Activated CD4-positive, alpha-beta T cell treated with anti-CD3 and anti-CD28 coated beads, Interleukin-2, Interleukin-6, amounts not matched to agents 100 ng/mL and 50 ng/mL, durations not matched to agents 16 hours and 8 hours (primary cell): ENCODE data around the gene CCDC50.

Source experiments
- DNase-seq: peaks from one replicate; pipeline ENCODE4 v3.0.0-alpha.2; 2020

Gene CCDC50

DNA sequence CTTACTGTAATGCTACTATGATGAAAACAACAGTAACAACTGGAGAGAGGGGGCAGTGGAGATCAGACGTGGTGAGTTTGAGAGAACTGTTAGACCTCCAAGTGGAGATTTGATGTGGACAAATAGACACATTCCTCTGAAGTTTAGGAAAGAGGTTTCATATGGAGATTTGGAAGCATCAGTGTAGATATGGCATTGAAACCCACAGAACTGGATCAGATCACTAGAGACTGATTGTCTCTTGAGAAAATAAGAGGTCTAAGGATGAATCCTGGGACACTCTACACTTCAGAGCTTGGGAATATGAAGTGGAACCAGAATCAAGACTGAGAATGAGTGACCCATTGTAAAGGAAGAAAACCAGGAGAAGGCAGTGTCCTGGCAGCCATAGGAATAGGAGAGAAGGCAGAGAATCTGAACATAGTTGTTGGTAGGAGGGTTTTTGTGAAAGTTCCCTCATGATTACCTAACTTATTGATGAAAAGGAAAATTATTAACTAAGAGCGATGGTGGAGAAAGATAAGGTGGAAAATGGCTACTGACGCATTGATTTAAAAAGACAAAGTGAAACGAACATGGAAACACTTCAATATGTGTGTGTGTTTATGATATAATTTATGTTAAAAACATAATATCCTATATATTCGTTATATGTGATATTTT lies 102.1 kb downstream of the CCDC50 start:
- no peak for DNase-seq

DNA sequence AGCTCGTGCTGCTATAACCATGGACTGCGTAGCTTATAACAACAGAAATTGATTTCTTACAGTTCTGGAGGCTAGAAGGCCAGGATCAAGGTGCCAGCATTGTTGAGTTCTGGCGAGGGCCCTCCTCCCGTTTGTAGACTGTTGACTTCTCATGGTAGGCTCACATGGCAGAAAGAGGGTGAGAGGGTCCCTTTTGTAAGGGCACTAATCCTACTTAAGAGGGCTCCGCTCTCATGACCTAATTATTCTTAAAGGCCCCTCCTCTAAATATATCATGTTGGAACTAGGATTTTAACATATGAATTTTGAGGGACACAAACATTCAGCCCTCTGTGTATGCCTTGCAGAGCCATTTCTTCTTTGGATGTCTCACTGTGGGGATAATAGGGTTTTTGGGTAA lies 103.0 kb downstream of the CCDC50 start:
- no peak for DNase-seq

DNA sequence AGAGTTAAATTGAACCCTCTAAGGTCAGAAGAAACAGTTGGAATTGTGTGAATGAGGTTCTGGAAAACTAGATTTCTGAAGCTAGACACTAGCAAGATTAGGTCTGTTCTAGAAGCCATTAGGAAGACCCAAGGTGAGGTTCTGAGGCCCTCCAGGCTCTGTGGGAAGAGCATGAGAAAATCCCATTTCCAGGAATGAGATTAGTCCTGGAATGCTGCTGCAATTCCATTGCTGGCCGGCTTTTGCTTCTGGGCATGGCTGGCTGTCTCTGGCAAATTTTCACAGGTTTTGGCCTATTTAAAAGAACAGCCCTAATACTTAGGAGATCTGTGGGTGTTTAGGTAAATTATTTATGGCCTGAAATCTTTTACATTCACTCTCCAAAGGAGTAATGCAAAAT lies 104.8 kb downstream of the CCDC50 start:
- no peak for DNase-seq

DNA sequence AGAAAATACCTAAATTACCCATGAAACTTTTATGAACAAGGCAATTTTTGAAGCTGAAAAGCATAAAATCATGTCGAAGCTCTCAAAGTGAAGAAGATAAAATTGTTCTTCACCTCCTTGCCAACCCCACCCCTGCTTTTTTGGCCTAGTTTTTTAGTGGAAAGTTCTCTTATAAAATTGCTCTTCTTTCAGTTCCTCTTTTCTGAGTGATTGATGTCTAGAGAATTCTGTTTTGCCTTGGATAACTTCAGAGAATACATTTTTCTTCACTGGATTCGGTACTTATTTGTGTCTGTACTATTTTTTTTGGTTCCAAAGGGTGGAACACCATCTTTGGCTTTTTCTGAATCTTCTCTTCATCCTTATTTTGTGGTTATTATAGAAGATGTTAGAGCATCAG lies 106.8 kb downstream of the CCDC50 start:
- no peak for DNase-seq

- no peak for DNase-seq
Measured at GRCh38 chr3:191438150-191438814, 109.1 kb downstream of the CCDC50 start.

GRCh38 chr3:191440532-191440931 lies 111.3 kb downstream of the CCDC50 start:
- DNase-seq, result no peak

- DNase-seq, result peak; percentile 43
Measured at GRCh38 chr3:191441687-191442086, 112.5 kb downstream of the CCDC50 start.

DNA sequence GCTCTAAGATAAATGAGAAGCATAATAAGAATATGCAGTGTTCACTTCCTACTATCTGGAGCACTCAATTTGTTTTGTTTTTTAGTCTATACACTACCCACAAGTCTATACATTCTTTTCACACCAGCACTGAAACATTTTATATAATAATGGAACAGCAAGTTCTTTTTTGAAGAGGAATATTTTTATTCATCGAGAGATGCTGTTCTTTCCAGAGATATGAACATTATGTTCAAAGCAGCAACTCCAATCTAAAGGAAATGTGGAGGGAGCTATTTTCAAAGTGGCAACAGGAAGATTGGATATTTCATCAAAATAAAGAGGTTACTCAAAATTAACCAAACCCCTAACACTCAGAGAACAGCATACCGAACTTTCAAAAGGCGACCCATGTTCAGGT lies 115.4 kb downstream of the CCDC50 start:
- DNase-seq, result no peak
